Activated CD4-positive, alpha-beta T cell treated with anti-CD3 and anti-CD28 coated beads, Interleukin-2, Interleukin-4, amounts not matched to agents 100 ng/mL and 50 ng/mL, durations not matched to agents 16 hours and 8 hours (primary cell): ENCODE data around the gene SLC35F3.

ENCODE experiments used
- DNase-seq: peaks from one replicate; pipeline ENCODE4 v3.0.0-alpha.2; 2020; ENCODE audit warnings: low spot score

SLC35F3 gene

GRCh38 chr1:234258071-234258470 lies 353.6 kb downstream of the SLC35F3 start:
- no peak for DNase-seq

- peak; percentile 47 for DNase-seq
Observed at GRCh38 chr1:234260578-234260977, 356.1 kb downstream of the SLC35F3 start.

GRCh38 chr1:234261545-234261944 lies 357.1 kb downstream of the SLC35F3 start:
- no peak for DNase-seq

GRCh38 chr1:234262007-234262753 lies 357.7 kb downstream of the SLC35F3 start:
- DNase-seq = no peak

- no peak for DNase-seq
Observed at GRCh38 chr1:234262754-234263105, 358.3 kb downstream of the SLC35F3 start.

- no peak for DNase-seq
Observed at GRCh38 chr1:234264832-234265231, 360.4 kb downstream of the SLC35F3 start.

- DNase-seq = no peak
Observed at GRCh38 chr1:234265321-234265720, 360.8 kb downstream of the SLC35F3 start.

- no peak for DNase-seq
Observed at GRCh38 chr1:234265861-234266260, 361.4 kb downstream of the SLC35F3 start.

GRCh38 chr1:234270093-234270492 lies 365.6 kb downstream of the SLC35F3 start:
- peak; percentile 52 for DNase-seq

GRCh38 chr1:234270581-234271242 lies 366.2 kb downstream of the SLC35F3 start:
- no peak for DNase-seq

GRCh38 chr1:234271243-234271606 lies 366.7 kb downstream of the SLC35F3 start:
- peak; percentile 75 for DNase-seq

GRCh38 chr1:234272656-234273312 lies 368.3 kb downstream of the SLC35F3 start:
- DNase-seq = no peak

GRCh38 chr1:234273981-234274380 lies 369.5 kb downstream of the SLC35F3 start:
- no peak for DNase-seq

- DNase-seq = no peak
Observed at GRCh38 chr1:234276151-234276788, 371.8 kb downstream of the SLC35F3 start.

- no peak for DNase-seq
Observed at GRCh38 chr1:234277161-234277868, 372.8 kb downstream of the SLC35F3 start.

GRCh38 chr1:234279021-234279420 lies 374.5 kb downstream of the SLC35F3 start:
- DNase-seq = no peak

GRCh38 chr1:234280500-234280899 lies 376.0 kb downstream of the SLC35F3 start:
- no peak for DNase-seq

- DNase-seq = no peak
Observed at GRCh38 chr1:234281826-234282489, 377.5 kb downstream of the SLC35F3 start.

GRCh38 chr1:234286206-234286605 lies 381.7 kb downstream of the SLC35F3 start:
- no peak for DNase-seq

- DNase-seq = no peak
Observed at GRCh38 chr1:234288946-234289345, 384.5 kb downstream of the SLC35F3 start.

GRCh38 chr1:234289538-234290305 lies 385.2 kb downstream of the SLC35F3 start:
- no peak for DNase-seq
